HEK293T (cell line): Measurements from ENCODE around the gene DDT.
"Not testable (repeated sequence)": the region's sequence is repeated elsewhere in the genome, so short reads cannot be mapped to it uniquely, and the experiment has no call there.

Experiments
- FOXA1 ChIP-seq: fragments of 450-650 bp; IDR thresholded peaks from 2 replicates; pipeline ENCODE4 v1.6.1; 2016; ENCODE audit warnings: mild to moderate bottlenecking
- SP1 ChIP-seq: fragments of 450-650 bp; IDR thresholded peaks from 2 replicates; pipeline ENCODE4 v1.6.1; 2017

DNA sequence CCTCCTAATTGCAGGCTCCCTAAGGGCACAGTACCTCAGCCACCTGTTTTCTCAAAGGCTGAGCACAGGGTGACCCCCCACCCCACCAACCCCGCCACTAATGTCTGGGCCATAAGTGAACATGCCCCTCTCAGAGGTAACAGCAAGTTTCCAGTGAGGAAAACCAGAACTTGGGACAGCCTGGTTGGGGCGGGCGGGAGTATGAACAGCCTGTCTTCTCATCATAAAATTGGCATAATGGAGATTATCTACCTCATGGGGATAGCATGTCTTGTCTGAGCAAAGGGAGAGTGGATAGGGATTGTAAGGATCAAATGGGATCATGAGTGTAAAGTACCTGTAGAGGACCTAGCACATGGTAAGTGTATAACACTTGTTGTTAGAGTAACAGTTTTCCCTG, 2.3 kb downstream of the DDT start:
- TF ChIP-seq FOXA1, SP1: not testable (repeated sequence)
